ENCODE results near the gene COG2.

GRCh38 chr1:230713138-230713537 is 70.9 kb downstream of the COG2 start:
- no peak for TF ChIP-seq SPI1 (IDR thresholded peaks at IDR 0.05; ENCODE audit: low read depth, low read length)
- TF ChIP-seq POLR2A (IDR thresholded peaks at IDR 0.05; ENCODE audit: low read depth, low read length), result no peak
- no peak for TF ChIP-seq POLR2AphosphoS5 (IDR thresholded peaks at IDR 0.05; ENCODE audit: low read depth, low read length)
- TF ChIP-seq TAF1 (IDR thresholded peaks at IDR 0.05; ENCODE audit: low read depth, low read length), result no peak
- TF ChIP-seq PAX5 (IDR thresholded peaks at IDR 0.05; ENCODE audit: insufficient read depth, low read length, severe bottlenecking), result no peak
- no peak for TF ChIP-seq POU2F2 (IDR thresholded peaks at IDR 0.05; ENCODE audit: low read depth, low read length)

Measured in GM12891 (cell line).